GM12874 (cell line): ENCODE results near the gene ZNF526.

Experiments used
- TF ChIP-seq, protein P1 (sequence below): IDR thresholded peaks from 2 replicates; pipeline ENCODE4 v1.5.1; 2011; ENCODE audit warnings: low read depth, mild to moderate bottlenecking, control low read depth, low read length, moderate library complexity; ENCODE audit not compliant: insufficient read depth

The ZNF526 gene, protein sequence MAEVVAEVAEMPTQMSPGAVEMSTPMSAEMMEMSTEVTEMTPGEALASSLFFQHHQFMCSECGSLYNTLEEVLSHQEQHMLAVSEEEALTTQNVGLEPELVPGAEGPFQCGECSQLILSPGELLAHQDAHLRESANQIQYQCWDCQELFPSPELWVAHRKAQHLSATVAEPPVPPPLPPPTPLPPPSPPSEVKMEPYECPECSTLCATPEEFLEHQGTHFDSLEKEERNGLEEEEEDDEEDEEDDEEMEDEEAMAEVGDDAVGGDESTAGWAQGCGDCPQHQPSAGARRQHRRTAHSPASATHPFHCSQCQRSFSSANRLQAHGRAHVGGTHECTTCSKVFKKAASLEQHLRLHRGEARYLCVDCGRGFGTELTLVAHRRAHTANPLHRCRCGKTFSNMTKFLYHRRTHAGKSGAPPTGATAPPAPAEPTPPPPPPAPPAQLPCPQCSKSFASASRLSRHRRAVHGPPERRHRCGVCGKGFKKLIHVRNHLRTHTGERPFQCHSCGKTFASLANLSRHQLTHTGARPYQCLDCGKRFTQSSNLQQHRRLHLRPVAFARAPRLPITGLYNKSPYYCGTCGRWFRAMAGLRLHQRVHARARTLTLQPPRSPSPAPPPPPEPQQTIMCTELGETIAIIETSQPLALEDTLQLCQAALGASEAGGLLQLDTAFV

DNA sequence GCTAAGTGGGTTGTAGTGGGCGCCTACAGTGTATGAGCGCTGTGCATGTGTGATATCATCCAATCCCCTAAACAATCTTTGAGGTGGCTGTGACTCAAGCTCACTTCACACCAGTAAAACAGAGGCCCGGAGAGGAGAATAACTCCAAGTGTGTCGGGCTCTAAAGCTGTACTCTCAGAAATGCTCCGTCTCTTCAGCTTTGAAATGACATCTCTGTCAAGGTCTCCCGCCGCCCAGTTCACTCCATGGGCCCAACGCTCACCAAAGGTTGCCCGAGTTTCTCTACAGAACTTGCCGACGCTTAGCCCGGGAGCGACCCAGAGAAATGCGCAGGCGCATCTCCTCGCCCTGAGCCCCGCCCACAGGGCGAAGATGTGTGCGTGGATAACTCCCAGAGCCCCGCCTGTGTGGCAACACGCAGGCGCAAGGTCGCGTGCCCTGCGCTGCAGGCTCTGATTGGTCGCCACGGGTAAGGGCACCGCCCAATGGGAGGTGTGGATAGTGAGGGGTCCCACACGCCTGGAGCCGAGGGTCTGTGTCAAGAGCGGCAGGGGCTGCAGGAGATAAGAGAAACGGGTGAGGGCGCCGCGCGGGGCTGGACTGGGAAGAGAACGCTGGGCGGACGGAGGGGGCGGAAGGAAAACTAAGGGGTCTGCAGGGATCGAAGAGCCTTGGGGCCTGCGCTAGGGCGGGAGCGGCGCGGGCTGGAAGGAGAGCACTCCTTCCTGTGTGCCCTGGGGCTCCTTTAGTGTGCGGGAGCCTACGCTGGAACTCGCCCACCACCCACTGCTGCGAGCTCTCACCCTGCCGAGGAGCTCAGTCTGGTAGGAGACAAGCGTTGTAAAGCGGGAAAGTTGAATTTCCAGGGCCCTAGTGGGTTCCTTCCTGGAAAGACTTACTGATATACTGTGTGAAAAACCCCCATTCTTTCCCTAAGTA, at the start of gene ZNF526:
TSS of gene ZNF526 (plus strand) at position 501 of the 939 bp plus-strand sequence. CDS start 4,092 bp downstream, outside the sequence.
- TF ChIP-seq, protein P1, sequence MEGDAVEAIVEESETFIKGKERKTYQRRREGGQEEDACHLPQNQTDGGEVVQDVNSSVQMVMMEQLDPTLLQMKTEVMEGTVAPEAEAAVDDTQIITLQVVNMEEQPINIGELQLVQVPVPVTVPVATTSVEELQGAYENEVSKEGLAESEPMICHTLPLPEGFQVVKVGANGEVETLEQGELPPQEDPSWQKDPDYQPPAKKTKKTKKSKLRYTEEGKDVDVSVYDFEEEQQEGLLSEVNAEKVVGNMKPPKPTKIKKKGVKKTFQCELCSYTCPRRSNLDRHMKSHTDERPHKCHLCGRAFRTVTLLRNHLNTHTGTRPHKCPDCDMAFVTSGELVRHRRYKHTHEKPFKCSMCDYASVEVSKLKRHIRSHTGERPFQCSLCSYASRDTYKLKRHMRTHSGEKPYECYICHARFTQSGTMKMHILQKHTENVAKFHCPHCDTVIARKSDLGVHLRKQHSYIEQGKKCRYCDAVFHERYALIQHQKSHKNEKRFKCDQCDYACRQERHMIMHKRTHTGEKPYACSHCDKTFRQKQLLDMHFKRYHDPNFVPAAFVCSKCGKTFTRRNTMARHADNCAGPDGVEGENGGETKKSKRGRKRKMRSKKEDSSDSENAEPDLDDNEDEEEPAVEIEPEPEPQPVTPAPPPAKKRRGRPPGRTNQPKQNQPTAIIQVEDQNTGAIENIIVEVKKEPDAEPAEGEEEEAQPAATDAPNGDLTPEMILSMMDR = no peak

DNA sequence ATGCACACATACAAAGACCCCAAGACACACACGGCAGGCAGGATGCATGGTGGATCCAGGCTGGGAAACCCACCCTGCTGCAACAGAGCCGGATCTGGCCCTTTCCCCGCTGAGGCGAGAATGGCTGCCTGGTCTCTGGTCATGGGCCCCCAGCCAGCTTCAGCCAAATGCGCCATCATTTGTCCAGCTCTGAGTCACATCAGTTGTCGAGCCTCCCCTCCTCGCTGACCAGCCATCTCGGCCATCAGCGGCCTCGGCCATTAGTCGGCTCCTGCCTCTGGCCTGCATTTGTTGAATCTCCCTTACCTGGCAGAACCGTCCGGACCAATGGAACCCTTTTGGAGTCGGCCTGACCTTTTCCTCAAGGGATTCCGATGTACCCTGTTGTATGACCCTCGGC, 49.4 kb upstream of the ZNF526 start:
- TF ChIP-seq, protein P1 = no peak

DNA sequence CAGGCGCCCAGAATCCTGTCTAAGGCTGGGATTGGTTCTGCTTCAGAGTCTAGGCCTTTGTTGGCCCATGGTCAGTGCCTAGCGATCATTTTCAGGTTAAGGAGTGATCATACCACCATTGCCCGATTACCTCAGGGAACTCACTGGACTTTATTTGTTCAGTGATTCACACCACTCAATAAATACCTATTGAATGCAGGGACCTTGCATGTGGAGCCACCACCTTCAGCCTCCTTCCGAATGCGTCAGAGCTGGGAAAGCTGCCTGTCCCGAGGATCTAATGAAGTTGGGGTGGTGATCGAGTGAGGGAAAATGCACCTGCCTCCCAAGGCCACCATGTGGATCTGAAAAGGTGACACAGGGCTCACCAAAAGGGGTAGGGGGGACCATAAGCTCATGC, 47.9 kb upstream of the ZNF526 start:
- TF ChIP-seq, protein P1 = no peak

DNA sequence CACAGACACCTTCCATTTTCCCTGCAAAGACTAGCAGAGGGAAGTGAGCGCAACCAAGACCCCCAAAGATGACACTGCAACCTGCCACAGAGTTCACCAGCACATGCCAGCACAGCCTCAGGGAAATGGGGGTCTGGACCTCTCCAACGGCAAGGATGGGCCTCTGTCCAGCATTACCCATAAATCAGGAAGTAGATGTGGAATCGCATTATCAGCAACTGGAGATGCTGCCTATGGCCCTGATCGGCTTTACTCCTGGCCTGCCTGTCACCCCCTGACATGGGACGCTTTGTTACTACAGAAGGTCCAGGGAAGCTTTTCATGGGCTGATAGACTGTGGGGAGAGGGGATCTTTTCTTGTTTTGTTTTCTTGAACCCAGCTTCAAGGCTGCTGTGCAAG, 46.4 kb upstream of the ZNF526 start:
- TF ChIP-seq, protein P1 = no peak

DNA sequence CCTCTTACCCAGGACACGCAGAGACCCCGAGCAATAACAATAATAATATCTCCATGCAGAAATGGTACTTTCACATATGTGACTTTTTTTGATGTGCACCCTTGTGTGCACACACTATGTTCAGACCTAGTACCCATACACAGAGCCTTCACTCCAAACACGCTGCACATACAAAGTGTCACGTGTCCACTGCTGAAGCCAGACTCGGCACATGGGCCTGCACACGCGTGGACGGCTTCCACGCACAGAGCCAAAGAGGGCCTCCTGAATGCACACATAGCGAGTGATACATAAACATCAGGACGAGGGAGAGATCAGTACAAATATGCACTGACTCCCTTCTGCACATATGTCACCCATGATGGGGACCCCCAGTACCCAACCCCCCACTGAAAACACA, 45.9 kb upstream of the ZNF526 start:
- TF ChIP-seq, protein P1 = no peak

DNA sequence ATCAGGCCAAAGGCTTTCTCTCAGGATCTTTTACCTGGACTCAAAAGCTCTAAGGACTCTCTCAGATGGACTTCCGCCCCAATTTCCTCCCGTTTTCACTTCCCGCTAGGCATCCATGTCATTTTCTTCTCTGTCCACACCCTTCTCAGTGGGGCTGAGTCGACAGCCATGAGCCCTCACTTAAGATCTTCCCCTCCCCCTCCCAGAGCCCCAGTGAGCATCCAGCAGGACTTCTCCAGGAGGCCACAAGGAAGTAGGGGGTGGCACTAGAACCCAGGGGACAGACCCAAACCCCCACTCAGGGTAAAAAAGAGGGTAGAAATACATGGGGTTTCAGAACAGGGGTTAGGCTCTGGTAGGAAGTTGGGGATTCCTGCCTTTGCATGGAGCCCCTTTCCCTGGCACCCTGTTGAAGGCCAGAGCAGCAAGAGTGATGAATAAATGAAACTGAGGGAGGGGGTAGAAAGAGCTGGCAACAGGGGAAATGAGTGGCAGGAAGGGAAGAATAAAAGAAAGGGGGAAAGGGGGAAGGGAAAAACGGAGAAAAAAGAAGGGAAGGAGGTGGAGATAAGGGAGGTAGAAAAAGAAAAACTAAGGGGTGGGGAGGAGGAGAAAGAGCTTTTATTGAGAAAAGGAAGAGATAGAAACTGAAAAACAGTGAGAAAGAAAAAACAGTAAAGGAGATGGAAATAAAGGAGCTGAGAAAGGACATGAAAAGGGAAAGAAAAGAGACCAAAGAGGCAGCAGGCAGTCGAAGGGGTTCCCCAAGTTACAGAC, 45.0 kb upstream of the ZNF526 start:
- TF ChIP-seq, protein P1 = no peak
